MCF 10A (cell line): Measurements from ENCODE around the gene MRGPRX2. TPM values are rescaled to one million over a fixed set of nuclear protein-coding genes. Genes with fewer than 3 reads are reported as not detected.

Experiments used
- BruUV-seq: library from RNA; stranded (reverse); fragments of 400-500 nt; replicated peaks from 2 replicates; lab custom pipeline; 2021; lab: Mats Ljungman, UMichigan
- CTCF ChIA-PET: fragments of 300-600 bp; sonication (Branson Sonifier 250); formaldehyde crosslinking; extraction: SDS; loops from one replicate; lab custom pipeline; 2021; ENCODE audit warnings: antibody characterized with exemption, inconsistent platforms; lab: Yijun Ruan, JAX
- POLR2A ChIA-PET: fragments of 300-600, 350-650 bp; sonication (Branson Sonifier 250); formaldehyde crosslinking; extraction: SDS; loops from one replicate; lab custom pipeline; 2020; ENCODE audit warnings: antibody characterized with exemption, inconsistent platforms; lab: Yijun Ruan, JAX
- DNase-seq: peaks from one replicate; pipeline ENCODE4 v3.0.0-alpha.2; 2018; ENCODE audit not compliant: unreplicated experiment
- H3K27ac Mint-ChIP-seq: one replicate; pipeline ENCODE4 v1.8.0; 2022; ENCODE audit warnings: mild to moderate bottlenecking, low read depth, mixed read lengths; ENCODE audit not compliant: unreplicated experiment
- H3K27me3 Mint-ChIP-seq: one replicate; pipeline ENCODE4 v1.8.0; 2022; ENCODE audit warnings: mixed read lengths; ENCODE audit not compliant: insufficient read depth, unreplicated experiment
- H3K36me3 Mint-ChIP-seq: one replicate; pipeline ENCODE4 v1.8.0; 2022; ENCODE audit warnings: mild to moderate bottlenecking, moderate library complexity, mixed read lengths; ENCODE audit not compliant: insufficient read depth, unreplicated experiment
- H3K4me1 Mint-ChIP-seq: one replicate; pipeline ENCODE4 v1.8.0; 2022; ENCODE audit warnings: mixed read lengths; ENCODE audit not compliant: insufficient read depth, unreplicated experiment
- H3K4me3 Mint-ChIP-seq: one replicate; pipeline ENCODE4 v1.8.0; 2022; ENCODE audit warnings: mild to moderate bottlenecking, moderate library complexity, mixed read lengths; ENCODE audit not compliant: unreplicated experiment
- H3K9me3 Mint-ChIP-seq: one replicate; pipeline ENCODE4 v1.8.0; 2022; ENCODE audit warnings: mixed read lengths; ENCODE audit not compliant: unreplicated experiment
- CTCF ChIP-seq: fragments of 200-600 bp; IDR thresholded peaks from one replicate; pipeline ENCODE4 v1.8.0; 2022; ENCODE audit warnings: antibody characterized with exemption, mild to moderate bottlenecking; ENCODE audit not compliant: unreplicated experiment
- intact Hi-C: fragments of 100-400 bp; cut with micrococcal nuclease; formaldehyde crosslinking; loops from 2 replicates; pipeline ENCODE4 v1.14.1; 2022
- total RNA-seq: library from RNA; stranded (reverse); gene quantifications from 2 replicates; pipeline ENCODE4 v1.2.3, GENCODE V29; 2022

MRGPRX2 gene
- total RNA-seq, 1 experiment from 2014 or later = not detected

GRCh38 chr11:19053909-19054308 is 6.6 kb downstream of the MRGPRX2 start:
- Mint-ChIP-seq H3K4me1 (no peaks in the 10 kb centered on the region), H3K27ac (no peak overlapping the region), H3K36me3 (peaks cover 6% of the 10 kb centered on the region), H3K27me3 (peaks cover 91% of the 10 kb centered on the region), H3K4me3 (no peak overlapping the region), H3K9me3 (peaks cover 13% of the 10 kb centered on the region)
- no TSS peak for BruUV-seq
- ChIA-PET POLR2A (no interaction called here), CTCF (interaction anchor here (0.6 to 4.2 kb wide), 5 partner anchors 17 to 499 kb away, joined by 3 to 29 read pairs (median 4); no protein-coding TSS in a partner anchor)
- intact Hi-C loops = no loop called here
- no peak for DNase-seq
- TF ChIP-seq CTCF = no peak

GRCh38 chr11:19050281-19050680 is 10.2 kb downstream of the MRGPRX2 start:
- no peak for DNase-seq
- Mint-ChIP-seq H3K27ac (no peak overlapping the region), H3K9me3 (peaks cover 13% of the 10 kb centered on the region), H3K27me3 (peaks cover 92% of the 10 kb centered on the region), H3K4me1 (no peaks in the 10 kb centered on the region), H3K36me3 (peaks cover 6% of the 10 kb centered on the region), H3K4me3 (no peak overlapping the region)
- BruUV-seq = no TSS peak
- no peak for TF ChIP-seq CTCF
- intact Hi-C loops = no loop called here
- CTCF ChIA-PET = interaction anchor here (1.2 to 1.4 kb wide), 2 partner anchors 21 to 24 kb away, joined by 3 to 4 read pairs; no protein-coding TSS in a partner anchor
- POLR2A ChIA-PET = no interaction called here

- peaks cover 92% of the 10 kb centered on the region for H3K27me3 Mint-ChIP-seq
- BruUV-seq = no TSS peak
- peaks cover 6% of the 10 kb centered on the region for H3K36me3 Mint-ChIP-seq
- H3K4me1 Mint-ChIP-seq = no peaks in the 10 kb centered on the region
- H3K4me3 Mint-ChIP-seq = no peak overlapping the region
- CTCF ChIA-PET = interaction anchor here (0.6 to 1.4 kb wide), 2 partner anchors 21 to 1583 kb away, joined by 3 read pairs; no protein-coding TSS in a partner anchor
- peaks cover 13% of the 10 kb centered on the region for H3K9me3 Mint-ChIP-seq
- TF ChIP-seq CTCF = no peak
- intact Hi-C loops = no loop called here
- no peak overlapping the region for H3K27ac Mint-ChIP-seq
- no peak for DNase-seq
- POLR2A ChIA-PET = interaction anchor here (0.6 kb wide), 1 partner anchor 1647 kb away, joined by 3 read pairs; no protein-coding TSS in a partner anchor
These were observed 11.2 kb downstream of the MRGPRX2 start for GRCh38 chr11:19049351-19049750.

- no peak for DNase-seq
- H3K27ac Mint-ChIP-seq = no peak overlapping the region
- peaks cover 11% of the 10 kb centered on the region for H3K9me3 Mint-ChIP-seq
- intact Hi-C loops = no loop called here
- BruUV-seq = no TSS peak
- no peak for TF ChIP-seq CTCF
- CTCF ChIA-PET = interaction anchor here (0.6 to 0.8 kb wide), 2 partner anchors 187 to 506 kb away, joined by 3 read pairs; no protein-coding TSS in a partner anchor
- no peaks in the 10 kb centered on the region for H3K4me1 Mint-ChIP-seq
- no peak overlapping the region for H3K4me3 Mint-ChIP-seq
- POLR2A ChIA-PET = no interaction called here
- peaks cover 94% of the 10 kb centered on the region for H3K27me3 Mint-ChIP-seq
- H3K36me3 Mint-ChIP-seq = no peaks in the 10 kb centered on the region
These were observed 20.5 kb downstream of the MRGPRX2 start for GRCh38 chr11:19040051-19040450.
